Upper lobe of left lung (tissue), 4 donors: ENCODE data around the gene KIF15.

Experiments used
- EP300 ChIP-seq, 4 donors: sonication (generic); formaldehyde crosslinking; IDR thresholded peaks; one replicate each; pipeline ENCODE4 v1.5.1; 2017; ENCODE audit warnings: antibody characterized with exemption in 4 of 4, control low read depth in 2 of 4
- POLR2A ChIP-seq, 4 donors: fragments of 450-650 bp; IDR thresholded peaks; one replicate each; pipeline ENCODE4 v1.5.1; 2016 to 2017; ENCODE audit warnings: antibody characterized with exemption in 4 of 4, mild to moderate bottlenecking in 2 of 4
- POLR2AphosphoS5 ChIP-seq, 2 donors: sonication (generic); formaldehyde crosslinking; IDR thresholded peaks; one replicate each; pipeline ENCODE4 v1.5.1; 2017; ENCODE audit warnings: antibody characterized with exemption in 2 of 2
- TF ChIP-seq, protein P1 (sequence below), 6 experiments: fragments of 450-650 bp in 4 of 6; fragments of 200-600 bp in 2 of 6; sonication (generic) in 2 of 6; IDR thresholded peaks; one replicate each; pipeline ENCODE4 v1.5.1; 2016 to 2019; ENCODE audit warnings: antibody characterized with exemption in 6 of 6

DNA sequence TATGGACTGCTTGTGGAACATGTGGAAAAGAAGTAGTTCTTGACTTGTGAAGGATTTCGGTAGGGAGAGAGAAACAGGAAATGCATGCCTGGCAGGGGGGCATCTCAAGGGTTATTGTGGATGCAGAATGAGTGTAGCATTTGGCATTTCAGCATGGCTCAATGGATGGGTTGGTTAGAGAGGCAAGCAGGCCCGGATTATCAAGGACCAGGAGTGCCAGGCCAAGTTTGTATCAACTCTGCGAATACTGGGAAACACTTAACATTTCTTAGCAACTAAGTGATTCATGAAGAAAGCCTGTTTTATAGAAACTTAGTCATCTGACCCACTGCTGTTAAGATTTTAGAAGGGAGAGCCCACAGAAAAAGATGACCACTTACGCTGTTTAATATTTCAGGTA lies 33.6 kb downstream of the KIF15 start:
- TF ChIP-seq, protein P1, sequence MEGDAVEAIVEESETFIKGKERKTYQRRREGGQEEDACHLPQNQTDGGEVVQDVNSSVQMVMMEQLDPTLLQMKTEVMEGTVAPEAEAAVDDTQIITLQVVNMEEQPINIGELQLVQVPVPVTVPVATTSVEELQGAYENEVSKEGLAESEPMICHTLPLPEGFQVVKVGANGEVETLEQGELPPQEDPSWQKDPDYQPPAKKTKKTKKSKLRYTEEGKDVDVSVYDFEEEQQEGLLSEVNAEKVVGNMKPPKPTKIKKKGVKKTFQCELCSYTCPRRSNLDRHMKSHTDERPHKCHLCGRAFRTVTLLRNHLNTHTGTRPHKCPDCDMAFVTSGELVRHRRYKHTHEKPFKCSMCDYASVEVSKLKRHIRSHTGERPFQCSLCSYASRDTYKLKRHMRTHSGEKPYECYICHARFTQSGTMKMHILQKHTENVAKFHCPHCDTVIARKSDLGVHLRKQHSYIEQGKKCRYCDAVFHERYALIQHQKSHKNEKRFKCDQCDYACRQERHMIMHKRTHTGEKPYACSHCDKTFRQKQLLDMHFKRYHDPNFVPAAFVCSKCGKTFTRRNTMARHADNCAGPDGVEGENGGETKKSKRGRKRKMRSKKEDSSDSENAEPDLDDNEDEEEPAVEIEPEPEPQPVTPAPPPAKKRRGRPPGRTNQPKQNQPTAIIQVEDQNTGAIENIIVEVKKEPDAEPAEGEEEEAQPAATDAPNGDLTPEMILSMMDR (IDR thresholded peaks at IDR 0.05), result no peak
- TF ChIP-seq POLR2A (IDR thresholded peaks at IDR 0.05) (no peak), POLR2AphosphoS5 (IDR thresholded peaks at IDR 0.05) (no peak), EP300 (IDR thresholded peaks at IDR 0.05) (no peak)
